Left hindlimb (tissue), 1 donor: ENCODE data around the gene PHF20.
"Not testable (repeated sequence)": the region's sequence is repeated elsewhere in the genome, so short reads cannot be mapped to it uniquely, and the experiment has no call there.

Experiments used
- DNase-seq: peaks from one replicate; pipeline ENCODE4 v3.0.0-alpha.2; 2018

The PHF20 gene

GRCh38 chr20:35842361-35842760 is 70.5 kb downstream of the PHF20 start:
- DNase-seq = no peak

- not testable (repeated sequence) for DNase-seq
Observed at GRCh38 chr20:35843894-35844293, 72.1 kb downstream of the PHF20 start.

- DNase-seq = no peak
Observed at GRCh38 chr20:35845561-35845960, 73.7 kb downstream of the PHF20 start.

- DNase-seq = no peak
Observed at GRCh38 chr20:35849706-35850105, 77.9 kb downstream of the PHF20 start.

- not testable (repeated sequence) for DNase-seq
Observed at GRCh38 chr20:35851659-35852058, 79.8 kb downstream of the PHF20 start.

GRCh38 chr20:35854713-35855348 is 83.0 kb downstream of the PHF20 start:
- no peak for DNase-seq

- DNase-seq = not testable (repeated sequence)
Observed at GRCh38 chr20:35855641-35856040, 83.8 kb downstream of the PHF20 start.

- DNase-seq = no peak
Observed at GRCh38 chr20:35856866-35857265, 85.1 kb downstream of the PHF20 start.

- DNase-seq = no peak
Observed at GRCh38 chr20:35866418-35867202, 94.8 kb downstream of the PHF20 start.

GRCh38 chr20:35870541-35871258 is 98.9 kb downstream of the PHF20 start:
- DNase-seq = no peak

- no peak for DNase-seq
Observed at GRCh38 chr20:35871259-35871771, 99.5 kb downstream of the PHF20 start.

- DNase-seq = no peak
Observed at GRCh38 chr20:35876033-35876320, 104.2 kb downstream of the PHF20 start.

- DNase-seq = no peak
Observed at GRCh38 chr20:35877611-35878010, 105.8 kb downstream of the PHF20 start.

- DNase-seq = no peak
Observed at GRCh38 chr20:35878113-35878625, 106.4 kb downstream of the PHF20 start.

- DNase-seq = no peak
Observed at GRCh38 chr20:35881676-35882075, 109.9 kb downstream of the PHF20 start.

GRCh38 chr20:35882427-35883161 is 110.8 kb downstream of the PHF20 start:
- not testable (repeated sequence) for DNase-seq

- DNase-seq = no peak
Observed at GRCh38 chr20:35883336-35883777, 111.5 kb downstream of the PHF20 start.

GRCh38 chr20:35883778-35884540 is 112.1 kb downstream of the PHF20 start:
- DNase-seq = peak; percentile 58

GRCh38 chr20:35884541-35884865 is 112.7 kb downstream of the PHF20 start:
- no peak for DNase-seq

- DNase-seq = no peak
Observed at GRCh38 chr20:35885212-35885611, 113.4 kb downstream of the PHF20 start.

GRCh38 chr20:35886537-35886936 is 114.7 kb downstream of the PHF20 start:
- DNase-seq = no peak
